Ishikawa (cell line): ENCODE results near the gene CADM2.

Experiments used
- CEBPB ChIP-seq: IDR thresholded peaks from 2 replicates; pipeline ENCODE4 v1.6.1; 2012
- CREB1 ChIP-seq: IDR thresholded peaks from 2 replicates; pipeline ENCODE4 v1.6.1; 2012; ENCODE audit warnings: low read depth
- EGR1 ChIP-seq: IDR thresholded peaks from 2 replicates; pipeline ENCODE4 v1.6.1; 2012
- EP300 ChIP-seq: IDR thresholded peaks from 2 replicates; pipeline ENCODE4 v1.6.1; 2012; ENCODE audit warnings: borderline replicate concordance
- FOXM1 ChIP-seq: IDR thresholded peaks from 2 replicates; pipeline ENCODE4 v1.6.1; 2012; ENCODE audit warnings: low read depth, borderline replicate concordance
- NFIC ChIP-seq: IDR thresholded peaks from 2 replicates; pipeline ENCODE4 v1.6.1; 2012
- RAD21 ChIP-seq: IDR thresholded peaks from 2 replicates; pipeline ENCODE4 v1.6.1; 2012; ENCODE audit warnings: low read depth
- REST ChIP-seq: IDR thresholded peaks from 2 replicates; pipeline ENCODE4 v1.6.1; 2012; ENCODE audit warnings: low read depth, mild to moderate bottlenecking
- TAF1 ChIP-seq: IDR thresholded peaks from 2 replicates; pipeline ENCODE4 v1.6.1; 2012; ENCODE audit warnings: low read depth, mild to moderate bottlenecking
- TCF12 ChIP-seq: IDR thresholded peaks from 2 replicates; pipeline ENCODE4 v1.6.1; 2012; ENCODE audit warnings: low read depth
- TEAD4 ChIP-seq: IDR thresholded peaks from 2 replicates; pipeline ENCODE4 v1.6.1; 2012
- USF1 ChIP-seq: IDR thresholded peaks from 2 replicates; pipeline ENCODE4 v1.6.1; 2012
- YY1 ChIP-seq: IDR thresholded peaks from 2 replicates; pipeline ENCODE4 v1.6.1; 2012; ENCODE audit warnings: low read depth
- ZBTB7A ChIP-seq: IDR thresholded peaks from 2 replicates; pipeline ENCODE4 v1.6.1; 2012; ENCODE audit warnings: low read depth
- TF ChIP-seq, protein P1 (sequence below): IDR thresholded peaks from 2 replicates; pipeline ENCODE4 v1.6.1; 2012

Gene CADM2

GRCh38 chr3:85740561-85740960 is 781.8 kb downstream of the CADM2 start:
- TF ChIP-seq TEAD4 (no peak), YY1 (no peak), EGR1 (no peak), FOXM1 (no peak), RAD21 (no peak), EP300 (no peak), ZBTB7A (no peak), TCF12 (no peak)
- TF ChIP-seq, protein P1, sequence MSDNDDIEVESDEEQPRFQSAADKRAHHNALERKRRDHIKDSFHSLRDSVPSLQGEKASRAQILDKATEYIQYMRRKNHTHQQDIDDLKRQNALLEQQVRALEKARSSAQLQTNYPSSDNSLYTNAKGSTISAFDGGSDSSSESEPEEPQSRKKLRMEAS: no peak

- no peak for TF ChIP-seq TCF12
Observed at GRCh38 chr3:85758442-85758841, 799.7 kb downstream of the CADM2 start.

GRCh38 chr3:85760342-85760741 is 801.6 kb downstream of the CADM2 start:
- TF ChIP-seq NFIC (no peak), ZBTB7A (no peak), CEBPB (no peak), FOXM1 (no peak), TCF12 (no peak), EP300 (no peak), CREB1 (no peak), EGR1 (no peak), REST (no peak)
- TF ChIP-seq, protein P1: no peak

DNA sequence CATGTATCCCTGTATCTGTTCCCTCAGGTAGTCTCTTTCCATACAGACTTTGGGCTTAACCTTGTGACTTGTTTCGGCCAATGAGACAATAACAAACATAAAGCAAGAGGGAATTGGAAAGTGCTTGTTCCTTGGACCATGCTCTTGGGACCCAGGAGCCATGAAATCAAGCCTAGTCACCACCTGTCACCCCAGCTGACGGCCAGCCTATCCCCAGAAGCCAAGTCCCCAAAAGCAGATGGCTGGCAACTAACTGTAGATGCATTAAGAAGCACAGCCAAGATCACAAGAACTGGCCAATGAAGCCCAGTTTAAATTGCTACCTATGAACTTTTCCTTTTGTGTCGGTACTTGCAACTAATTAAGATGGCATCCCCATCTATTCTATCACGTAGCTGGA is 822.0 kb downstream of the CADM2 start:
- TF ChIP-seq FOXM1 (no peak), EGR1 (no peak), TAF1 (no peak), CREB1 (no peak)

- TF ChIP-seq ZBTB7A (no peak), EP300 (no peak), EGR1 (no peak), FOXM1 (no peak), NFIC (no peak), RAD21 (no peak), REST (no peak), CREB1 (no peak), TCF12 (no peak), TEAD4 (no peak), CEBPB (no peak), YY1 (no peak), USF1 (no peak), TAF1 (no peak)
- TF ChIP-seq, protein P1: no peak
Observed at GRCh38 chr3:85781806-85782205, 823.0 kb downstream of the CADM2 start.

DNA sequence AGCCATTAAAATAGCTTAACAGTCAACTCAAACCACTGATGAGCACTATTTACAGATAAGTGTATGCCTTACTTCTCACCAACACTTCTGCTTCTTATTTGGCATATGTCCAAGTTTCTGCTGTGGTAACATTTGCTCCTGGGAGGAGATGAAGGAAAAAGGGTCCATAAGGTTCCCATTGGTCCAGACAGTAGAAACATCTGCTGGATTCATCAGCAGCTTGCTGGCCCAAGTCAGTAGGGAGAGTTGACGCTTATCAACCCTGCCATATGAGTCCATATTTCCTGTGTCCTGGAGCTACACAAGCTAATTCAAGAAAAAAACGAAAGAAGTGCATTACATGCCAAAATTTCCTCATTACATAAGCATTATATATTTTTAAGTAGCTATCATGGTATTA is 824.5 kb downstream of the CADM2 start:
- TF ChIP-seq CEBPB: no peak
- no peak for TF ChIP-seq YY1
- no peak for TF ChIP-seq TCF12
- TF ChIP-seq FOXM1: no peak
- TF ChIP-seq, protein P1: no peak
- TF ChIP-seq EGR1: no peak
- TF ChIP-seq TAF1: no peak
- no peak for TF ChIP-seq ZBTB7A
- no peak for TF ChIP-seq CREB1
- TF ChIP-seq EP300: no peak
- no peak for TF ChIP-seq RAD21
- no peak for TF ChIP-seq NFIC

DNA sequence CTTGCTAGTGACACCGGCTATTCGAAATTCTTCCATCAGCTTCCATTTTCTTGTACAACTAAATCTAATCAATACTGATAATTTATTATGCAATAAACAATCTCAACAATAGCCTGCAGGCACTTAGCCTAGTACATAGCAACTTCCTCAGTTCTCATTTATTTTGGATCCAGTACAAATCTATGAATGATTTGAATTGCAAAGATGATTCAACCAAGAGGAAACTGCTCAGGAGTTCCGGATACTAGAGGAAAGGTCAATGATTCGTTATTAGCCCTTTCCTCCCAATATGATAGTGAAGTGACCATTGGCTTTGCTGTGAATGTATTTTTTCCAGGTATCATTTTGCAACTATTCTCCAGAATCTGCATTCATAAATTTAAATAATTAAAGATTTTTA is 827.0 kb downstream of the CADM2 start:
- TF ChIP-seq TEAD4 (no peak), YY1 (no peak), CEBPB (no peak), USF1 (no peak), REST (no peak), EGR1 (no peak), NFIC (no peak), ZBTB7A (no peak), RAD21 (no peak), FOXM1 (no peak), EP300 (no peak), TCF12 (no peak), TAF1 (no peak), CREB1 (no peak)
- TF ChIP-seq, protein P1: no peak
